Neural progenitor cell (in vitro differentiated cells): ENCODE results near the gene SLC12A7.
"Not testable (repeated sequence)": the region's sequence is repeated elsewhere in the genome, so short reads cannot be mapped to it uniquely, and the experiment has no call there.

Source experiments
- EZH2phosphoT487 ChIP-seq: fragments of 200-600 bp; sonication (generic); IDR thresholded peaks from 2 replicates; pipeline ENCODE4 v1.6.1; 2017; ENCODE audit warnings: antibody characterized with exemption
- TF ChIP-seq, protein P1 (sequence below): fragments of 200-600 bp; sonication (generic); IDR thresholded peaks from 2 replicates; pipeline ENCODE4 v1.5.1; 2017; ENCODE audit warnings: antibody characterized with exemption, mild to moderate bottlenecking

DNA sequence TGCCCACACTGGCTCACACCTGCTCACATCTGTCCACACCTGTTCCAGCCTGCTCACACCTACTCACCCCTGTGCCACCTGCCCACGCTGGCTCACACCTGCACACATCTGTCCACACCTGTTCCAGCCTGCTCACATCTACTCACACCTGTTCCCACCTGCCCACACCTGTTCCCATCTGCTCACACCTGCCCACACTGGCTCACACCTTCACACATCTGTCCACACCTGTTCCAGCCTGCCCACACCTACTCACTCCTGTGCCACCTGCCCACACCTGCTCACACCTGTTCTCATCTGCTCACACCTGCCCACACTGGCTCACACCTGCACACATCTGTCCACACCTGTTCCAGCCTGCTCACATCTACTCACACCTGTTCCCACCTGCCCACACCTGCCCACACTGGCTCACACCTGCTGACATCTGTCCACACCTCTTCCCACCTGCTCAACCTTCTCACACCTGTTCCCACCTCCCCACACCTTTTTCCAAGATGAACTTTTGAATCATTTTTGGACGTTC lies 45.7 kb upstream of the SLC12A7 start:
- TF ChIP-seq, protein P1, sequence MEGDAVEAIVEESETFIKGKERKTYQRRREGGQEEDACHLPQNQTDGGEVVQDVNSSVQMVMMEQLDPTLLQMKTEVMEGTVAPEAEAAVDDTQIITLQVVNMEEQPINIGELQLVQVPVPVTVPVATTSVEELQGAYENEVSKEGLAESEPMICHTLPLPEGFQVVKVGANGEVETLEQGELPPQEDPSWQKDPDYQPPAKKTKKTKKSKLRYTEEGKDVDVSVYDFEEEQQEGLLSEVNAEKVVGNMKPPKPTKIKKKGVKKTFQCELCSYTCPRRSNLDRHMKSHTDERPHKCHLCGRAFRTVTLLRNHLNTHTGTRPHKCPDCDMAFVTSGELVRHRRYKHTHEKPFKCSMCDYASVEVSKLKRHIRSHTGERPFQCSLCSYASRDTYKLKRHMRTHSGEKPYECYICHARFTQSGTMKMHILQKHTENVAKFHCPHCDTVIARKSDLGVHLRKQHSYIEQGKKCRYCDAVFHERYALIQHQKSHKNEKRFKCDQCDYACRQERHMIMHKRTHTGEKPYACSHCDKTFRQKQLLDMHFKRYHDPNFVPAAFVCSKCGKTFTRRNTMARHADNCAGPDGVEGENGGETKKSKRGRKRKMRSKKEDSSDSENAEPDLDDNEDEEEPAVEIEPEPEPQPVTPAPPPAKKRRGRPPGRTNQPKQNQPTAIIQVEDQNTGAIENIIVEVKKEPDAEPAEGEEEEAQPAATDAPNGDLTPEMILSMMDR: not testable (repeated sequence)
- TF ChIP-seq EZH2phosphoT487: not testable (repeated sequence)
